ENCODE measurements around the gene MAL.

GRCh38 chr2:95024960-95025405 is 525 bp upstream of the MAL start:
- no peak for TF ChIP-seq CTCF (IDR thresholded peaks at IDR 0.05)
- TF ChIP-seq POLR2A (IDR thresholded peaks at IDR 0.05): no peak

Data from testis (tissue), 2 donors.